RWPE2 (cell line): Measurements from ENCODE around the gene CRTC1.

Experiments used
- ATAC-seq: fragments of 200-7000 bp; cut with Tn5 transposase; 3 replicates; pipeline ENCODE4 v1.9.1; 2021; ENCODE audit warnings: low read depth
- DNase-seq: peaks from one replicate; pipeline ENCODE4 v3.0.0-alpha.2; 2020; ENCODE audit warnings: low spot score
- H3K27ac ChIP-seq: fragments of 450-650 bp; 2 replicates; pipeline ENCODE4 v1.5.1; 2017; ENCODE audit warnings: mild to moderate bottlenecking; ENCODE audit not compliant: poor library complexity, severe bottlenecking
- H3K27me3 ChIP-seq: fragments of 250-450 bp; sonication (Bioruptor Pico); 2 replicates; pipeline ENCODE4 v1.5.1; 2021; ENCODE audit warnings: mild to moderate bottlenecking, moderate library complexity; ENCODE audit not compliant: insufficient read depth, poor library complexity, severe bottlenecking
- H3K36me3 ChIP-seq: fragments of 250-450 bp; sonication (Bioruptor Pico); 2 replicates; pipeline ENCODE4 v1.5.1; 2020; ENCODE audit warnings: low read depth, mild to moderate bottlenecking, moderate library complexity
- H3K4me1 ChIP-seq: fragments of 250-450 bp; sonication (Bioruptor Pico); 2 replicates; pipeline ENCODE4 v1.5.1; 2021; ENCODE audit warnings: mild to moderate bottlenecking, moderate library complexity; ENCODE audit not compliant: insufficient read depth, poor library complexity, severe bottlenecking
- H3K4me3 ChIP-seq: fragments of 250-450 bp; sonication (Bioruptor Pico); 2 replicates; pipeline ENCODE4 v1.5.1; 2021; ENCODE audit warnings: mild to moderate bottlenecking, moderate library complexity; ENCODE audit not compliant: severe bottlenecking
- H3K9me3 ChIP-seq: fragments of 250-450 bp; sonication (Bioruptor Pico); 2 replicates; pipeline ENCODE4 v1.5.1; 2021; ENCODE audit warnings: mild to moderate bottlenecking, moderate library complexity; ENCODE audit not compliant: severe bottlenecking
- CTCF ChIP-seq: fragments of 450-650 bp; IDR thresholded peaks from one replicate; pipeline ENCODE4 v1.5.1; 2017; ENCODE audit warnings: mild to moderate bottlenecking, moderate library complexity; ENCODE audit not compliant: poor library complexity, severe bottlenecking

Gene CRTC1

GRCh38 chr19:18666317-18666716 lies 17.2 kb upstream of the CRTC1 start:
- Histone ChIP-seq H3K4me3 (no peak overlapping the region), H3K4me1 (no peaks in the 10 kb centered on the region), H3K9me3 (no peaks in the 10 kb centered on the region), H3K36me3 (no peaks in the 10 kb centered on the region), H3K27me3 (no peaks in the 10 kb centered on the region), H3K27ac (no peak overlapping the region)
- ATAC-seq (no peak), DNase-seq (no peak)
- no peak for TF ChIP-seq CTCF

GRCh38 chr19:18666784-18667183 lies 16.7 kb upstream of the CRTC1 start:
- no peak for DNase-seq
- Histone ChIP-seq H3K4me1 (no peaks in the 10 kb centered on the region), H3K4me3 (no peak overlapping the region), H3K36me3 (no peaks in the 10 kb centered on the region), H3K9me3 (no peaks in the 10 kb centered on the region), H3K27ac (no peak overlapping the region), H3K27me3 (no peaks in the 10 kb centered on the region)
- ATAC-seq, result no peak
- no peak for TF ChIP-seq CTCF

- ATAC-seq, result no peak
- no peak overlapping the region for H3K4me3 ChIP-seq
- H3K27me3 ChIP-seq, result no peaks in the 10 kb centered on the region
- no peak for TF ChIP-seq CTCF
- no peaks in the 10 kb centered on the region for H3K9me3 ChIP-seq
- no peak for DNase-seq
- H3K36me3 ChIP-seq, result no peaks in the 10 kb centered on the region
- no peak overlapping the region for H3K27ac ChIP-seq
- no peaks in the 10 kb centered on the region for H3K4me1 ChIP-seq
Observed at GRCh38 chr19:18667531-18668251, 15.8 kb upstream of the CRTC1 start.

GRCh38 chr19:18668252-18668631 lies 15.2 kb upstream of the CRTC1 start:
- H3K36me3 ChIP-seq, result no peaks in the 10 kb centered on the region
- ATAC-seq (no peak), DNase-seq (no peak)
- H3K4me1 ChIP-seq, result no peaks in the 10 kb centered on the region
- no peak overlapping the region for H3K27ac ChIP-seq
- H3K27me3 ChIP-seq, result no peaks in the 10 kb centered on the region
- no peak for TF ChIP-seq CTCF
- no peak overlapping the region for H3K4me3 ChIP-seq
- no peaks in the 10 kb centered on the region for H3K9me3 ChIP-seq

GRCh38 chr19:18668744-18669523 lies 14.5 kb upstream of the CRTC1 start:
- H3K4me3 ChIP-seq, result no peak overlapping the region

More at GRCh38 chr19:18668744-18669523, 14.5 kb upstream of the CRTC1 start:
- Histone ChIP-seq H3K9me3 (no peaks in the 10 kb centered on the region), H3K27me3 (no peaks in the 10 kb centered on the region), H3K36me3 (no peaks in the 10 kb centered on the region), H3K4me1 (no peaks in the 10 kb centered on the region), H3K27ac (no peak overlapping the region)
- no peak for TF ChIP-seq CTCF
- DNase-seq (no peak), ATAC-seq (no peak)
